Measurements from ENCODE around the gene SEC24C.
"Not testable (repeated sequence)": the region's sequence is repeated elsewhere in the genome, so short reads cannot be mapped to it uniquely, and the experiment has no call there.

Gene SEC24C, protein sequence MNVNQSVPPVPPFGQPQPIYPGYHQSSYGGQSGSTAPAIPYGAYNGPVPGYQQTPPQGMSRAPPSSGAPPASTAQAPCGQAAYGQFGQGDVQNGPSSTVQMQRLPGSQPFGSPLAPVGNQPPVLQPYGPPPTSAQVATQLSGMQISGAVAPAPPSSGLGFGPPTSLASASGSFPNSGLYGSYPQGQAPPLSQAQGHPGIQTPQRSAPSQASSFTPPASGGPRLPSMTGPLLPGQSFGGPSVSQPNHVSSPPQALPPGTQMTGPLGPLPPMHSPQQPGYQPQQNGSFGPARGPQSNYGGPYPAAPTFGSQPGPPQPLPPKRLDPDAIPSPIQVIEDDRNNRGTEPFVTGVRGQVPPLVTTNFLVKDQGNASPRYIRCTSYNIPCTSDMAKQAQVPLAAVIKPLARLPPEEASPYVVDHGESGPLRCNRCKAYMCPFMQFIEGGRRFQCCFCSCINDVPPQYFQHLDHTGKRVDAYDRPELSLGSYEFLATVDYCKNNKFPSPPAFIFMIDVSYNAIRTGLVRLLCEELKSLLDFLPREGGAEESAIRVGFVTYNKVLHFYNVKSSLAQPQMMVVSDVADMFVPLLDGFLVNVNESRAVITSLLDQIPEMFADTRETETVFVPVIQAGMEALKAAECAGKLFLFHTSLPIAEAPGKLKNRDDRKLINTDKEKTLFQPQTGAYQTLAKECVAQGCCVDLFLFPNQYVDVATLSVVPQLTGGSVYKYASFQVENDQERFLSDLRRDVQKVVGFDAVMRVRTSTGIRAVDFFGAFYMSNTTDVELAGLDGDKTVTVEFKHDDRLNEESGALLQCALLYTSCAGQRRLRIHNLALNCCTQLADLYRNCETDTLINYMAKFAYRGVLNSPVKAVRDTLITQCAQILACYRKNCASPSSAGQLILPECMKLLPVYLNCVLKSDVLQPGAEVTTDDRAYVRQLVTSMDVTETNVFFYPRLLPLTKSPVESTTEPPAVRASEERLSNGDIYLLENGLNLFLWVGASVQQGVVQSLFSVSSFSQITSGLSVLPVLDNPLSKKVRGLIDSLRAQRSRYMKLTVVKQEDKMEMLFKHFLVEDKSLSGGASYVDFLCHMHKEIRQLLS
- total RNA-seq, result 128 to 219 (median 174) reads per million in 4 donors

DNA sequence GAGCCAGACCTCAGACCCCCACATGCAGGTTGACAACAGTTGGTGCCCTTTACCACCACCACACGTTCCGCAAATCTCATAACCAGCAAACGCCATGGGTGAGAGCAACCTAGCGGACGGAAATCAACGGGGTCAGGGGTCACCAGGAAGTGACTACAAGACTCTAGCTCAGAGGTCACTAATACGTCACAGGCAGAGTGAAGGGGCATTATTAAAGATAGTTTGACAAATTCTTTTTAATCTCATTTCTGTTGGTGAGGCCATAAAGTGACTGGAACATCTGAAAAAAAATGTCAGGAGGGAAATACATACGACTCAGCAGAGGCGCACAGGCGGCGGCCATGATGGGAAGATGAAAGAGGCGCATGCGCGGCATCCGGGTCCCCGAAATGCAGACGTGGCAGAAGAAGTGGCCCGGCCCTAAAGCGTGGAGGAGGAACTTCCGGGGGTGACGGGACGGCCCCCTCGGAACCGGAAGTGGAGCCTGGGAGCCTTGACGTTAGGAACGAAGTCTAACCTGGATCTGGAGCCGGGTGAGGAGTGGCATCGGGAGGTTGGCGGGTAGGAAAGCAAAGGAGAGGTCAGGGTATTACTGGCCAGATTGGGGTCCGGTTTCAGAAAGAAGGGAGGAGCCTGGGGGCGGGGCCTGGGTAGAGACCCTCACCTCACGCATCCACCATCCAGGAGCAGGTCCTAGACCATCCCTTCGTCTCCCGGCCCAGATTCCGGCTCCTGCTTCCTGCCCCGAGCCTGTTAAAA is at the start of gene SEC24C:
Gene SEC24C (plus strand): TSS at position 468 of the 759 bp plus-strand sequence. CDS start 2,461 bp downstream, outside the sequence.
- DNase-seq, result peak; percentile 91 to 97 (median 92)

DNA sequence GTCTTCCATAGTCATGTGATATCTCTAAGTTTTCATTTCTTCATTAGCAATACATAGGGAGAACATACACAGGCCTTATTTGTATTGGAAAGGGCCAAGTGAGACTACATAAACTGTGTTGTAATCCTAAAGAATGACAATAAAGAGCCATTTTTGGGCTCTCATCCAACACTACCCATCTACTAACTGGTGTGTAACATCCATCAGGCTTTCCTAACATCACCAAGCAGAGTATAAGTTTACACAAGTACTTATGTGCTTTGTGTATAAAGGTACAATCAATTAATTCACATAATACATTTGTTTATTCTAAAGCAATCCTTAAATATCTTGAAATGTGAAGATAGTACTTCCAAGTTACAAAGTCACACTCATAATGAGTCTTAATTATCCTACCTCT is 48.9 kb upstream of the SEC24C start:
- DNase-seq, result not testable (repeated sequence)

DNA sequence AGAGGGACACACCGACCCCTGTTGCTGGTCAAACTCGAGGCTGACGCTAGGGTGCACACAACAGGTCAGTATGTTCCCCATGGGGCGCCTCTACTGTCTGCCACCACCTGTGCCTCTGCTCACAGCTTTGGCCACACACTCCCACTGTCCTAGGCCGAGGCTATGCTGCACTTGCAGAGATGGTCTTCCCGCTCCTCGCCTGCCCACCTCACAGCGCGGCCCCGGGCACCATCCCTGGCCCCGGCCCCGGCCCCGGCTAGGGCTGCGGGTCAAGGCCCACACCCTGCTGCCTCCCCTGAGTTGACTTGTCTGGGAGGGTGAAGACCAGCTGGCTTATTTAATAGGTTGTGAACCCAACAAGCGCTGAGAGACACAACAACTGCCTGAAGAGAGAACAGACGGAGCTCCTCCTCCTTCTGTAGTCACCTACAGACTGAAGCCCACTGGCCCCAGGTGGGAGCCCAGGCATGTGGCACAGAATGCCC is 46.5 kb upstream of the SEC24C start, which contains the start of gene AGAP5:
Gene AGAP5 (minus strand): TSS at position 435 of the 485 bp plus-strand sequence. CDS start 354 bp downstream, at position 81.
- DNase-seq, result not testable (repeated sequence)

DNA sequence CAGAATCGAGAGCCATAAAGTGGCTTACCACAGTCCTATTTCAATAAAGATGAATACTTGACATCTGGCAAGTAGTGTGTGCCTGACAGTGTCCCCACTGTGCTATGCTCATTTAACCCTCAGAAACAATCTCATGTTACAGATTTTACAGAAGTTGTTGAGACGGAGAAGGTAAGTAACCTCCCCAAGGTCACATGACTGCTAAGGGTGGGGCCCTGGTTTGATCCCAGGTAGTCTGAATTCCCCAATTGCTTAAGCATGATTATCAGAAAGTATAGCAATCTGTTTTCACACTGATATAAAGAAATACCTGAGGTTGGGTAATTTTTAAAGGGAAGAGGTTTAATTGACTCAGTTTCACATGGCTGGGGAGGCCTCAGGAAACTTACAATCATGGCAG is 45.4 kb upstream of the SEC24C start:
- DNase-seq, result not testable (repeated sequence)

DNA sequence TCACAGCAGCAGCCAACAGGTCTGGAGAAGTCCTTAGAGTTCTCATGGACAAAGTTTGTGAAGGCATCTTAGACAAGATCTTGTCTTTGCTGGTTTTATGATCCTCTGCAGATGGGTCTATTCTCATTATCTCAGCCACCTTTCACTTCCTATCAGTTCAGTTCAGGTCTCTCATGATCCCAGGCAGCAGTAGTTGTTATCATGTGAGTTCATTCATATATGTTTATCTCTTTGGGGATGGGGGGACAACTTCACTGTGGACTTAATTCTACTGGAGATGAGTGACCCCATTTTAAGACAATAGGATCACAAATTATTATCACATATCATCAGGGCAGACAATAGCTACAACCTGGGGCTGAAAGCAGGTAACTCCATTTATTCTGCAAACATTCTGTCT is 40.2 kb upstream of the SEC24C start:
- DNase-seq, result not testable (repeated sequence)

DNA sequence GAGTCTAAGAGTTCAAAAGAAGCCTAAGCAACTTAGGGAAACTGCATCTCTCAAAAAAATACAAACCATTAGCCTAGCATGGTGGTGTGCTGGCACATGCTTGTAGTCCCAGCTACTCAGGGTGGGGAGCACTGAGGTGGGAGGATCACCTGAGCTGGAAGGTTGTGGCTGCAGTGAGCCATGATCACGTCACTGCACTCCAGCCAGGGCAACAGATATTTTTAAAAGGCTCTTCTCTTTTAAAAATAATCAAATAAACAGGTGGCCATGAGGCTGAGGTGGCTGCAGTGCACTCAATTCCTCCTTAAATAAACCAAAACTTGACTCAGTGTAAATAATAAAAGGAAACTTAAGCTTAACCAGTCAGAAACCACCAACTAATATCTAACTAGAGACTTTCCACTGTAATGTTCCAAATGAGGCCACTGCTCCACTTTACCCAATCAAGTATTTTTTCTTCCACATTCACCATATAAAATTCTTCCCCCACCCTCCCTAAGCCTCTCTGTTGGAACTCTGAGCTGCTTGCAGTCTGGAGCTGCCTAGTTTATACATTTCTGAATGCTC is 38.6 kb upstream of the SEC24C start:
- not testable (repeated sequence) for DNase-seq

DNA sequence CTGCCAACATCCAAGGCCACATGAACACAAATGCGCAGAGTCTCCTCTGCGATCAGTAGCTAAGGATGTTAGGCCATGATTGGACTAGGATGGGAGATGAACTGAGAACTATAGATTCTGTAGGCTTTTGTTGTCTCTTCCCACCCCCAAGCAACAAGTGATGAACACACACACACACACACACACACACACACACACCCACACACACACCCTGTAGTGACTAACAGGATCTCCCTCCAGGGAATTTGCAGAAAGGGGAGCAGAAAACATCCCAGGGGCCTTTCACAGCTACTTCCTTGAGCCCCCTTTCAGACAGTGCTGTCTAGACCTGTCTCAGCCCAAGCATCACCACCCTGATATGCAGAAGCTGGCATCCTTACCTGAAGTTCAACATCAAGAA is 37.7 kb upstream of the SEC24C start:
- not testable (repeated sequence) for DNase-seq

DNA sequence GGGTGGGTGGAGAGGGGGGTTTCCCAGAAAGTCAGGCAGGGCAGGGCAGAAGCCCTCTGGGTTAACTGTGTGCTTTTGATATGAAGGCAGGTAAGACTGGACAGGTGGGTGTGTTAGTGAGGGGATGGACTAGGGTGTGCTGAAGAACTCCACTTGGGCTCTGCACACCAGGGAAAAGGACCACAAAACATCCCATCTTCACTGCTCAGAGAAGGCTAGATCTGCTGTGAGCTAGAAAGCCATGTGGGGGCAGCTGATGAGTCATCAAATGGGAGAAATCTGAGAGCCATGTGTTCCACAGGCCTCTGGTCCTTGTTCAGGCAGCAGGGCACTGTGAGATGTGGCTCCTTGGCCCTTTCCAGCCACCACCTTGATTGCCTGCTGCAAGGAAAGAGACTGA is 36.5 kb upstream of the SEC24C start:
- DNase-seq, result not testable (repeated sequence)

DNA sequence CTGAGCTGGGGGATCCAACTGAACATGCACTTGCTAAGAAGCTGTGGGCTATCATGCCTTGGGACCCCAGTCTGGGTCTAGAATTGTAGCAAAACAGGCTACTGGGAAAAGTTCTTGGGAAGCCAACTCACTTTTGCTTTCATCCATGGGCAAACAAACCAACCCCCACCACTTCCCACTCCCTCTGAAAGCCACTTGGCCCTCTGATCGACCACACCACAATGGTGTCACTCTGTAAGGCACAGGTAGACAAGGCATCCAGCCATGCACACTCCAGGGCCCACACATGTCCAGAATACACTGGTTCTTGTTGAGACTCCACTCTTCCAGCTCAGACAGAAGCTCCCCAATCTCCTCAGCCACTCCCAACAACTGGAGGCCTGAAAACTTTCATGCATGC is 36.0 kb upstream of the SEC24C start:
- not testable (repeated sequence) for DNase-seq

DNA sequence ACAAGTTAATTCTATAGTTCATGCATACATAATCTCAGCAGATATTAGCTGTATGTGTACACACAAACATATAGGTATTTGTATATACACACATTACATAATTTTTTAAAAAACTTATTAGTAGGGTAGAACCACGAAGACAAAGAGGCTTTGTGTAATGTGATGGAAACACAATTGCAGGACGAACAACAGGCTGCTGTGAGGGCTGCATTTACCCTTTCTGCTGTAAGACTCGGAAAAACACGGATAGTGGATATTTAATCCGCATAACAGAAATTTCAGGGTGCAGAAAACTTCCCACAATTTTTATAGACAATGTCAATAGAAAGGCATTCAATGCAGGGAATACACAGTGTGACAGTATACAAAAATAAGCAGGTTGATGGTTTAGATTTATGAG is 32.5 kb upstream of the SEC24C start:
- not testable (repeated sequence) for DNase-seq

DNA sequence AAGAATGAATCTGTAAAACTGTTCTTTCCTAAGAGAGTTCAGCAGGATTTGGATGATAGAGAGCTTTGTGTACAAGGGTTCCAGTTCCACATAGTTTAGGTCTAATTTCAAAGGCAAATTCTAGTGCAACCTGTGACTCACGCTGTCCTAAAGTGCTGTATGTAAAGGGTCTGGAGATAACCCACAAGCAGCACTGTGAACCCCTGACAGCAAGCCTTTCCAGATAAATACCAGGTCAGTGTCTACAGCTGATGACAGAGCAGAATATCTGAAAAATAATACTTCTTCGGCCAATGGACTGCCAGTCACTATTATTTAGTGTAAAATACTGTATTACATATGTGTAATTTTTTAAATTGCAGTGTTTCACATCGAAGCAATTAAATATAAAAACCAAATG is 30.3 kb upstream of the SEC24C start:
- DNase-seq, result not testable (repeated sequence)

DNA sequence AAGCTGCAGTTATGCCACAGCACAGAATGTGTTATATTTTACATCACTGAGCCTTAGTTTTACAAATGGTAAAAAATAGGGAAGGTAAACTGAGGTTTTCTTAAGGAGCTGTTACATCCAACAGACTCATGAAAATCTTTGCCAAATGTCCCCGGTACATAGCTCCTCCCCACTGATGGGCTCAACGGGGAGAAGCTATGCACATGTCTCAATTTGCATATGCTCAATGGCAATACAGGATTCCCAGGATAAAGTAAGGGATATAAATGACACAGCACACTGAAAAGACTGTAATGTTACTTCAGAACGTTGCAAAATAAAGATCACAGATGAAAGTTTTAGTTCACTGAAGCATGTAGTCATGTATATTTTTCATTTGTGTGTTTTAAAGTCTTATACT is 29.7 kb upstream of the SEC24C start:
- not testable (repeated sequence) for DNase-seq

DNA sequence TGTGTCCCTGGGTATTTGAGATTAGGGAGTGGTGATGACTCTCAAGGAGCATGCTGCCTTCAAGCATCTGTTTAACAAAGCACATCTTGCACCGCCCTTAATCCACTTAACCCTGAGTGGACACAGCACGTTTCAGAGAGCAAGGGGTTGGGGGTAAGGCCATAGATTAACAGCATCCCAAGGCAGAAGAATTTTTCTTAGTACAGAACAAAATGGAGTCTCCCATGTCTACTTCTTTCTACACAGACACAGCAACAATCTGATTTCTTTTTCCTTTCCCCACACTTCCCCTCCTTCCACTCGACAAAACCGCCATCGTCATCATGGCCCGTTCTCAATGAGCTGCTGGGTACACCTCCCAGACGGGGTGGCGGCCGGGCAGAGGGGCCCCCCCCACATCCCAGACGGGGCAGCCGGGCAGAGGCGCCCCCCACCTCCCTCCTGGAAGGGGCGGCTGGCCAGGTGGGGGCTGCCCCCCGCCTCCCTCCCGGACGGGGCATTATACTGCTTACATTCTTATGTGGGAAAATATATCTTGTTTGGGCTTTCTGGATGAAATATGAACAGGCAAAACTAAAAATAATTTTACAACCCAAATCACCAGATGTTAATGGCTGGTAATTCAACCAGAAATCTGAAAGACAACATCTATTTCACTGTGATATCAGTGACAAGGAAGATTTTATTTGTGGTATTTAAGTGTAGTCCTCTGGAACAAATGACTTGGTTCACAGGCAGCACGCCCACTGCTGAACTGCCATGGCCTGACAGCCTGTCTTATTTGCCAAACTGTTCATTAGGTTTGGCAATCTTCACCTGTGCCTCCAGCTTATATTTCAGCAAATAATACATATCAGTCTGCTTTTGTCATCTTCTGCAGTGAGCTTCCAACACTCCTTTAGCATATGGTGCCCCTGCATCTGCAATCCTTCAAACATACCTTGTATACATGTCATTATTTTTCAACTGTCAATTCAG is 28.7 kb upstream of the SEC24C start:
- DNase-seq, result not testable (repeated sequence)

DNA sequence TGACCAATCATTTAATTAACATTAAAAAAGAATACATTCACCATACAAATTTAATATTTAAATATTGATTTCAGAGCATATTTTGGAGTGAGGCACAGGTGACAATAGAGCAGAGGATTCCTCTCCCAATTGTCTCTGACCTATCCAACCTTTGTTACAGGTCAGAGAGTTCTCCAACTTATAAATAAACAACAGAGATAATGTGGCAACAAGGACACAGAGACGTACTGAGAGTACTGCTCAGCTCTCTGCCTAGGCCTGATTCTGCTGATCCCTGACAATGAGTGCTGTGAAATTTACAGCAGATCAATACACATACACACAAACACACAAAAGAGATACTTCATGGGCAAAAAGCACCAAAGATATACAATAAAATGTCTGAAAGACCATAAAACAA is 27.9 kb upstream of the SEC24C start:
- no peak for DNase-seq

DNA sequence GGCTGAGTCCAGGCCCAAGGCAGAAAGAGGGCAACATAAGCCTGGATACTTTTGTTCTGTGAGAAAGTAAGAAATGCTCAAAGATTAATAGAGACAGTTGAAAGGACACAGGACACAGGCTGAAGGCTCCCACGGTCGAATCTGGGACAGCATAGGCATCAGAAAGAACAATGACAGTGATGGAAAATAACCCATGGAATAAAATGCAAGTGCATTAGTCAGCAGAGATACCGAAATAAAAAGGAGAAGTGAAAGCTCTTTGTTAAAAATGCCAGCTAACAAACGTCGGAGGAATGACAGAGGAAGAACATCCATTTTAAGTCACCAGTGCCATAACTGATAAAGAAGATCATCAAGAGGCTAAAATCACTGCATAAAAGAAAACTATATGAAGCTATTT is 26.6 kb upstream of the SEC24C start:
- DNase-seq, result no peak

DNA sequence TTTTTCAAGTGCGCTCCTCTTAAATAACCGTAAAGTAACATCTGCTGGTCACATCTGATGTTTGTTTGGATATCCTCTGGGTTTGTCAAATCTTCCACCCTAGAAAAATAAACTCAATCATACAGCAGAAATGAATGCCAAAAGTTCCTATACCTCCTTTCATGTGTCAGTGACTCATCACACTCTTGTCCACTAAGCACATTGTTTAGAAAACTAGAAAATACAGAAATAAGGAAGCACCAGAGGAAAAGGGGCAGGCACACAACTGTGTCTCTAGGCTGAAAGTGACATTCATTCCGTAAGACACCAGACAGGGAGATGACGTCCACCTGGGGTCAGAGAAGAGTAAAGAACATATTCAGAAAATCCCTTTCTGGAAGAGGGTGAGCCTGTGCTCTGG is 23.6 kb upstream of the SEC24C start:
- DNase-seq, result not testable (repeated sequence)

DNA sequence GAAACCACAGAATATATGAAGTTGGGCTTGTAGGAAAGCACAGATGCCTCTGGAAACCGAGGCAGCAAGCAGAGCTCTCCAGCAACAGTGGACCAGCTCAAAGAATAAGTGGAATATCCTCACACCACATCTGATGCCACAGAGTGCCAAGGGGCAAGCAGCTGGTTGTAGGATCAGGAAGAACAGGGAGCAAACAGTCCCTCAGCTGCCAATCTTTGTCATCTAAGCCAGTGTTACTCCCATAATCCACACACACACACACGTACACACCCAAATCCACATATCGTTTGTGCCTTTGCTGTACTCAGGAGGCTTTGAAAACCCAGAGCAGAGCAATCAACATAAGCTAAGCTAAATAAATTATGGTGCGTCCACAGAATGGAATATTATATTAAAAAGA is 20.7 kb upstream of the SEC24C start:
- no peak for DNase-seq

DNA sequence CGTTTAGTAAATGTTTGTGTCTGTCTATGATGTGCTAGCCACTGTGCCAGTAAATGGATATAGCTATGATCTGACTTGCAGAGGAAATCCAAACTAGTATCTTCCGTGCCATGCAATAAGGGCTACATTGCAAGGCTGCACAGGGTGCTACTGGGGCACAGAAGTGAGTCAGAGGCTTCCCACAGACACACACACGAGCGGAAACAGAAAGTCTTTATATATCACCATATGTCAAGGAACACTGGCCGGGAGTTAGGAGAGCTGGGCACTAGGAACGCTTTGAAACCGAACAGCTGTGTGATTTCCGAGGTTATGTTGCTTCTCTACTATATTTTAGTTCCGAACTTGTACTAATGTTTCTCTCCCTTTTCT is 14.4 kb upstream of the SEC24C start:
- DNase-seq, result peak in 1 of 5 donors; percentile 68

DNA sequence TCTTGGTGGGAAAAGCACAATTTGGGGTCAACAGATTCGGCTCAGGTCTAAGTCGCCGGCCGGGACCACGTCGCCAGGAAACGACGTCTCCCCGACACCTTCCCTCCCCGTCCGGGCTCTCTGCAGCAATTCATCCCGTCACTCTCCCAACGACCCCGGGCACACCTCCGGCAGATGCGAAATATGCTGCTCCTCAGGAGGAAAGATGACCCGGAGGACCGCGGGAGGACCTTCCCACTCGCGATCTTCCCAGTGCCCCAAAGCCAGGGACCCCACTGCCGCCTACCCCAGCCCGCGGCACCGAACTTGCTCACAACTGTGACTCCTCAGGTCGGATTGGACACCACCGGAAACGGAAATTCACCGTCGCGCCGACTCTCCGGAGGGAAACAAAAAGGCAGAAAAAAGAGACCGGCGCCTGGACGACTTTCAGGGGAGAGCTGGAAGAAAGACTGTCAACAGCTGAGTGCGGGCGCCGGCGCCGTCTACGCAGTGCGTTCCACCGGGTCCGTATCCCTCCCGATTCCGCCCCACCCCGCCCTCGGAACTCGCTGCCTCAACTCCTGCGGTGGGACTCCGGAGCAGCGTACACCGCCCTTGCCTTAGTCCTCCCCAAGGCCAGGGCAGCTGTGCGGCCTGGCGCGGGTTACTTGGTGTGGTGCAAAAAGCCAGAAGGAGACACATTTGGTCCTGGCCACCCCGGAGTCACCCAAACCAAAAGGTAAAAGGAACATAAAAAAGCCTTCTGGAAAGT is 13.8 kb upstream of the SEC24C start:
- peak; percentile 67 to 91 (median 74) for DNase-seq

All from T-helper 1 cell (primary cell).